Psoas muscle (tissue), 8 donors: Measurements from ENCODE around the gene FAM83C. TPM values are rescaled to one million over a fixed set of nuclear protein-coding genes. Genes with fewer than 3 reads are reported as not detected.

Source experiments
- ATAC-seq, 4 donors: fragments of 200-7000 bp; cut with Tn5 transposase; one replicate each; pipeline ENCODE4 v1.9.1; 2020; ENCODE audit warnings: moderate library complexity in 3 of 4, mild to moderate bottlenecking in 2 of 4
- DNase-seq, 2 donors: peaks; one replicate each; pipeline ENCODE4 v3.0.0-alpha.2; 2020
- H3K27ac ChIP-seq: fragments of 200-600 bp; one replicate; pipeline ENCODE4 v1.8.0; 2022
- H3K27me3 ChIP-seq, 3 donors: fragments of 200-600 bp in 1 of 3; one replicate each; pipeline versions ENCODE4 v1.6.1 to v1.8.0; 2013 to 2022; ENCODE audit warnings: low read length in 2 of 3, mild to moderate bottlenecking in 2 of 3, moderate library complexity in 1 of 3; ENCODE audit not compliant: insufficient read depth in 3 of 3
- H3K36me3 ChIP-seq, 2 donors: fragments of 200-600 bp in 1 of 2; one replicate each; pipeline versions ENCODE4 v1.6.1 to v1.8.0; 2013 to 2022; ENCODE audit warnings: low read depth in 1 of 2, mild to moderate bottlenecking in 1 of 2, moderate library complexity in 1 of 2; ENCODE audit not compliant: insufficient read depth in 1 of 2
- H3K4me1 ChIP-seq: fragments of 200-600 bp; one replicate; pipeline ENCODE4 v1.8.0; 2022
- H3K4me3 ChIP-seq: fragments of 200-600 bp; one replicate; pipeline ENCODE4 v1.8.0; 2022; ENCODE audit warnings: mild to moderate bottlenecking
- H3K9me3 ChIP-seq: fragments of 200-600 bp; one replicate; pipeline ENCODE4 v1.8.0; 2022
- CTCF ChIP-seq: fragments of 200-600 bp; IDR thresholded peaks from one replicate; pipeline ENCODE4 v1.8.0; 2022; ENCODE audit warnings: antibody characterized with exemption
- WGBS, 3 donors: extraction: QIAGEN DNeasy Blood & Tissue Kit; methylation state at CpG; one replicate each; pipeline versions ENCODE4 v1.1.6 to v1.1.7; 2013; 5-methylcytosine and 5-hydroxymethylcytosine counted together
- intact Hi-C, 2 donors: fragments of 100-400 bp; cut with DNase I; formaldehyde crosslinking; loops; one replicate each; pipeline versions ENCODE4 v1.11.0 to v1.14.2; 2022
- polyA plus RNA-seq, 3 donors: library from polyadenylated mRNA; stranded (reverse); fragments of 200-250 nt; gene quantifications; one replicate each; pipeline ENCODE4 v1.2.3, GENCODE V29; 2013
- total RNA-seq, 4 donors: library from RNA; stranded (reverse); fragmentation: NEBNext Ultra II Directional in 2 of 4; extraction: Animal tissue kit (Norgen Biotek cat#: 25700) in 2 of 4; gene quantifications; one replicate each; pipeline versions ENCODE4 v1.2.1 to v1.2.4, GENCODE V29; 2021 to 2023
- donor health status: healthy with polysubstance abuse.
- donor health status: DM: no; HTN: no; CAD: no; lungs with moderate emphysema.
- donor health status: Bipolar disorder and iron deficiency.
- donor health status: healthy.
- donor health status: DM: yes; HTN: yes; CAD: no.
- donor health status: DM: no; HTN: no; CAD: no.
- donor health status: DM: no; HTN: no; CAD: no.
- donor health status: DM: yes; HTN: yes; CAD: no.

The FAM83C gene
- total and polyA plus RNA-seq, 7 donors, result 0.04 to 0.07 (median 0.04) TPM; not detected in 4

DNA sequence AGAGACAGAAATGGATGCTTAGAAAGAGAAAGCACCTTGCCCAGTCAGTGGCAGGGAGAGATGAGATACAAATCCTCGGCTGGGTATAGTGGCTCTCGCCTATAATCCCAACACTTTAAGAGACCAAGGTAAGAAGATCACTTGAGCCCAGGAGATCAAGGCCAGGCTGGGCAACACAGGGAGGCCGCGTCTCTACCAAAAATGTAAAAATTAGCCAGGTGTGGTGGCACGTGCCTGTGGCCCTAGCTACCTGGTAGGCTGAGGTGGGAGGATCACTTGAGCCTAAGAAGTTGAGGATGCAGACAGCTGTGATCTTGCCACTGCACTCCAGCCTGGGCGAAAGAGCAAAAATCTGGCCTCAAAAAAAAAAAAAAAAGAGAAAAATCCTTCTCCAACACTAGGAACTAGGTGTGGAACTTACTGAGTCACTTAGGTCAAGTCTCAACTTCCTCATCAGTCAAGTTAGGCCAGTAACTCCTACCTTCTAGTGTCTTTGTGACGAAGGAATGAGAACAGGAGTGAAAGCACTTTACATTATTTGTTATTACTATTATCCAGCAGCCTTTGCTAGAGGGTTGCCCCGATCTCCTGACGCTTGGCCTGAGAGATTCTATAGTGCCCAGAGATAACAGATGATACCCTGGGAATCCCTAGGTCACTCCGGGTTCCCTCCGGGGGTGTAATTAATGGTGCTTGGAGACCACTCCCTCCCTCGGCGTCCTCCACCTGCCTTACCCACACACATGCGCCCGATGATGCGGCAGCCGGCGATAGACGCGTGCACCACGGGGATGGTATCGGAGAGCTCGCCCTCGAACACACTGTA is 8.6 kb downstream of the FAM83C start:
- 20 to 23% (median 20%) methylated on average over 24 of the region's 24 CpGs for WGBS, 3 donors
- intact Hi-C loops, result no loop called here
- ATAC-seq (no peak), DNase-seq (no peak)
- Histone ChIP-seq H3K27ac (peak overlapping the region; percentile 82), H3K27me3 (no peaks in the 10 kb centered on the region), H3K9me3 (no peaks in the 10 kb centered on the region), H3K4me1 (peaks cover 11% of the 10 kb centered on the region), H3K36me3 (peaks cover 2 to 43% of the 10 kb centered on the region in 2 donors), H3K4me3 (peak overlapping the region; percentile 82)
- no peak for TF ChIP-seq CTCF

DNA sequence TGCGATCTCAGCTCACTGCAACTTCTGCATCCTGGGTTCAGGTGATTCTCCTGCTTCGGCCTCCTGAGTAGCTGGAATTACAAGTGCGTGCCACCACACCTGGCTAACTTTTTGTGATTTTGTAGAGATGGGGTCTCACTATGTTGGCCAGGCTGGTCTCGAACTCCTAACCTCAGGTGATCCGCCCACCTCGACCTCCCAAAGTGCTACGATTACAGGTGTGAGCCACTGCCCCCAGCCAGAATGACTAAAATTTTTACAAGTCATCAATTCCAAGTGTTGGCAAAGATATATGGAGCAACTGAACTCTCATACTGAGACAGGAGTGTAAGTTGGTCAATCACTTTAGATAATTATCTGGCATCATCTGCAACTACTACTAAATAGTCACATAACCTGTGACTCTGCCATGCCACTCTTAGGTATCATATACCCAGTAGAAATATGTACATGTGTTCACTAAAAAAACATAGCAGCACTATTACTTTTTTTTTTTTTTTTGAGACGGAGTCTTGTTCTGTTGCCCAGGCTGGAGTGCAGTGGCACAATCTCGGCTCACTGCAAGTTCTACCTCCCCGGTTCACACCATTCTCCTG is 10.6 kb downstream of the FAM83C start:
- intact Hi-C loops, result no loop called here
- H3K36me3 ChIP-seq, result peaks cover 2 to 49% of the 10 kb centered on the region in 2 donors
- H3K27me3 ChIP-seq, result no peaks in the 10 kb centered on the region
- DNase-seq (no peak), ATAC-seq (no peak)
- peaks cover 16% of the 10 kb centered on the region for H3K4me1 ChIP-seq
- no peak for TF ChIP-seq CTCF
- H3K9me3 ChIP-seq, result no peaks in the 10 kb centered on the region
- WGBS, 3 donors, result 94 to 98% (median 97%) methylated on average over 8 to 10 of the region's 10 CpGs
- H3K4me3 ChIP-seq, result no peak overlapping the region
- no peak overlapping the region for H3K27ac ChIP-seq

DNA sequence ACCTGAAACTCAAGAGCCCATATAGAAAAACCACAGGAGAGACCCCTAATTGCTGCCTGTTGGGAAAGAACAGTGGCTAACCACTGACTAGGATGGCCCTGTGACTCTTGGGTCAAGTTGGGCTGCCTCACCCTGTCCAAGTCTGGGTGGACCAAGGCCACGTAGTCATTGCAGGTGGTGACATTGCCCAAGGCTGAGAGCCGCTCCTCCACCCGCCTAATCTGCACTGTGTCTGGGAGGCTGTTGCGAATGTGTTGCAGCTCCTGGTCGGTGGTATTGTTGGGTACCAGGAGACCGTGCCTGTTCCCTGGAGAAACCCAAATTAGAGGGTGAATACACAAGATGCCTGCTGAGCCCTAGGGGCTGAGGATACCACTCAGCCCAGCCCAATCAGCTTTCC is 11.7 kb downstream of the FAM83C start:
- intact Hi-C loops, result no loop called here
- Histone ChIP-seq H3K9me3 (no peaks in the 10 kb centered on the region), H3K4me1 (peaks cover 19% of the 10 kb centered on the region), H3K4me3 (no peak overlapping the region), H3K27ac (no peak overlapping the region), H3K27me3 (no peaks in the 10 kb centered on the region), H3K36me3 (peaks cover 2 to 53% of the 10 kb centered on the region in 2 donors)
- ATAC-seq (no peak), DNase-seq (no peak)
- 94 to 98% (median 98%) methylated on average over 6 of the region's 6 CpGs for WGBS, 3 donors
- TF ChIP-seq CTCF, result no peak

DNA sequence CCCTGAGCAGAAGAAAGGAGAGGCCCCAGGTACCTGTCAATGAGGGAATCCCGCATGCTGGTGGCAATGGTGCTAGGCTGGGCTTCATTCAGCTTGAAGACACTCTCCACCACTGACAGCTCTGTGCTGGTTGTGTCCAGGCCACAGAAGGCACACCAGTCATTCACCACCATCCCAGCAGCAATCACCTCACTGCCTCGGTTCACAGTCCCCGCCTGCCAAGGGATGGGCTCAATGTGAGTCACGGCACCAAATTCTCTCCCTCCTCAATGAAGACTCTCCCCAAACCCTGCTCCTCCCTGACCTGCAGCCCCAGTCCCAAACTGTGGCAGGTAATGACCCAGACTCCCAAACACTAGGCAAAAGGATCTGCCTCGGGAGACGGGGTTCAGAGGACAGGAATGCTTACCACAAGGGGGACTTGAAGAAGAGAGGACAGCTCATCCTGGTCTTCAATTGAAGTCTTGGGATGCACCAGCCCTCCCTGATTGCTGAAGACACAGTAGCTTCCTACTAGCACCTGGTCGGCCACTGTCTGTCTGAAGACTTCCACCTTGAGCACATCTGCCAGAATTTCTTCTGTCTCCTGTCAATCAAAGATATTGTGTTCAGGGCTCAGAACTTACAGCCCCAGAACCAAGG is 12.6 kb downstream of the FAM83C start:
- ATAC-seq, result no peak
- intact Hi-C loops, result loop anchor here in 1 of 2 donors (10.0 kb wide), 2 partner anchors 135 to 445 kb away; partner anchors contain the start of gene EDEM2

More for the DNA sequence above, 12.6 kb downstream of the FAM83C start:
- Histone ChIP-seq H3K4me1 (peaks cover 16% of the 10 kb centered on the region), H3K4me3 (no peak overlapping the region), H3K36me3 (peaks cover 2 to 59% of the 10 kb centered on the region in 2 donors), H3K27ac (no peak overlapping the region), H3K9me3 (no peaks in the 10 kb centered on the region), H3K27me3 (no peaks in the 10 kb centered on the region)
- 85 to 90% (median 87%) methylated on average over 7 of the region's 7 CpGs for WGBS, 3 donors
- no peak for TF ChIP-seq CTCF
- no peak for DNase-seq
